ENCODE results near the gene GBP7.

GBP7 gene

DNA sequence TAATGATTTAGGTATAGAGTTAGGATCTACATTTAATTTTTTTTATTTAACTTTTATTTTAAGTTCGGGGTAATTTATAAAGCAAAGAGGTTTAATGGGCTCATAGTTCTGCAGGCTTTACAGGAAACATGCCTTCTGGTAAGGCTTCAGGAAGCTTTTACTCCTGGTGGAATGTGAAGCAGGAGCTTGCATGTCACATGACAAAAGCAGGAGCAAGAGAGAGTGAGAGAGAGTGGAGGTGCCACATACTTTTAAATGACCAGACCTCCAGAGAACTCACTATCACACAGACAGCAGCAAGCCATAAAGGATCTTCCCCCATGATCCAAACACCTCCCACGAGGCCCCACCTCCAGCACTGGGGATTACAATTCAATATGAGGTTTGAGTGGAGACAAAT, 32.3 kb downstream of the GBP7 start:
- no peaks in the 10 kb centered on the region for H3K36me3 ChIP-seq (ENCODE audit: insufficient read depth, low read length)
- ATAC-seq (ENCODE audit: insufficient read depth, low read depth): no peak
- no peaks in the 10 kb centered on the region for H4K20me1 ChIP-seq (ENCODE audit: insufficient read depth, low read length)
- no peaks in the 10 kb centered on the region for H3K27me3 ChIP-seq (ENCODE audit: insufficient read depth, low read length, poor library complexity)
- no peaks in the 10 kb centered on the region for H3K9me3 ChIP-seq (ENCODE audit: insufficient read depth, low read length, severe bottlenecking)
- no peak overlapping the region for H3K27ac ChIP-seq (ENCODE audit: low read length)
- TF ChIP-seq EZH2 (IDR thresholded peaks at IDR 0.05; ENCODE audit: borderline replicate concordance, low read depth, low read length, severe bottlenecking): no peak
- TF ChIP-seq, protein P1, sequence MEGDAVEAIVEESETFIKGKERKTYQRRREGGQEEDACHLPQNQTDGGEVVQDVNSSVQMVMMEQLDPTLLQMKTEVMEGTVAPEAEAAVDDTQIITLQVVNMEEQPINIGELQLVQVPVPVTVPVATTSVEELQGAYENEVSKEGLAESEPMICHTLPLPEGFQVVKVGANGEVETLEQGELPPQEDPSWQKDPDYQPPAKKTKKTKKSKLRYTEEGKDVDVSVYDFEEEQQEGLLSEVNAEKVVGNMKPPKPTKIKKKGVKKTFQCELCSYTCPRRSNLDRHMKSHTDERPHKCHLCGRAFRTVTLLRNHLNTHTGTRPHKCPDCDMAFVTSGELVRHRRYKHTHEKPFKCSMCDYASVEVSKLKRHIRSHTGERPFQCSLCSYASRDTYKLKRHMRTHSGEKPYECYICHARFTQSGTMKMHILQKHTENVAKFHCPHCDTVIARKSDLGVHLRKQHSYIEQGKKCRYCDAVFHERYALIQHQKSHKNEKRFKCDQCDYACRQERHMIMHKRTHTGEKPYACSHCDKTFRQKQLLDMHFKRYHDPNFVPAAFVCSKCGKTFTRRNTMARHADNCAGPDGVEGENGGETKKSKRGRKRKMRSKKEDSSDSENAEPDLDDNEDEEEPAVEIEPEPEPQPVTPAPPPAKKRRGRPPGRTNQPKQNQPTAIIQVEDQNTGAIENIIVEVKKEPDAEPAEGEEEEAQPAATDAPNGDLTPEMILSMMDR (IDR thresholded peaks at IDR 0.05; ENCODE audit: borderline replicate concordance, extremely low read depth, low read length, poor library complexity, severe bottlenecking): no peak
- no peak overlapping the region for H3K9ac ChIP-seq (ENCODE audit: low read depth, low read length)
- peaks cover 5% of the 10 kb centered on the region for H3K4me1 ChIP-seq (ENCODE audit: insufficient read depth, low read length)
- DNase-seq: no peak
- H3K4me3 ChIP-seq (ENCODE audit: low read depth in 1 of 2, low read length in 2 of 2): no peak overlapping the region
- H3K4me2 ChIP-seq (ENCODE audit: insufficient read depth, low read length): no peak overlapping the region
- no peak overlapping the region for H2AFZ ChIP-seq (ENCODE audit: low read depth, low read length)
- no peaks in the 10 kb centered on the region for H3K79me2 ChIP-seq (ENCODE audit: insufficient read depth, low read length)

DNA sequence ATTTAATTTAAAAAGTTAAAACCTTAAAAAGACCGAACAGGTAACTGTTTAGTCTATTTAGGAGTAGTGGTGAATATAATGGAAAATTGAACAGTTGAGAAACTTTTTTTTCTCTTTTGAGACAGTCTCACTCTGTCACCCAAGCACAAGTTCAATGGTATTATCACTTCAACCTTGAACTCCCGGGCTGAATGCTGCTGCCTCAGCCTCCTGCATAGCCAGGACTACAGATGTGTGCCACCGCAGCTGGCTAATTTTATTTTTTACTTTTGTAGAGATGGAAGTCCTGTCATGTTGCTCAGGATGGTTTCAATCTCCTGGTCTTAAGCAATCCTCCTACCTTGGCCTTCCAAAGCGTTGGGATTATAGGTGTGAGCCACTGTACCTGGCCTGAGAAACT, 33.6 kb downstream of the GBP7 start:
- H3K27me3 ChIP-seq (ENCODE audit: insufficient read depth, low read length, poor library complexity): no peaks in the 10 kb centered on the region
- DNase-seq (no peak), ATAC-seq (ENCODE audit: insufficient read depth, low read depth) (no peak)
- no peak overlapping the region for H3K9ac ChIP-seq (ENCODE audit: low read depth, low read length)
- H3K79me2 ChIP-seq (ENCODE audit: insufficient read depth, low read length): no peaks in the 10 kb centered on the region
- no peak overlapping the region for H3K4me3 ChIP-seq (ENCODE audit: low read depth in 1 of 2, low read length in 2 of 2)
- peaks cover 2% of the 10 kb centered on the region for H3K9me3 ChIP-seq (ENCODE audit: insufficient read depth, low read length, severe bottlenecking)
- TF ChIP-seq EZH2 (IDR thresholded peaks at IDR 0.05; ENCODE audit: borderline replicate concordance, low read depth, low read length, severe bottlenecking): no peak
- TF ChIP-seq, protein P1 (IDR thresholded peaks at IDR 0.05; ENCODE audit: borderline replicate concordance, extremely low read depth, low read length, poor library complexity, severe bottlenecking): no peak
- no peaks in the 10 kb centered on the region for H3K36me3 ChIP-seq (ENCODE audit: insufficient read depth, low read length)
- H3K4me1 ChIP-seq (ENCODE audit: insufficient read depth, low read length): peaks cover 5% of the 10 kb centered on the region
- no peak overlapping the region for H3K4me2 ChIP-seq (ENCODE audit: insufficient read depth, low read length)
- H3K27ac ChIP-seq (ENCODE audit: low read length): no peak overlapping the region
- no peak overlapping the region for H2AFZ ChIP-seq (ENCODE audit: low read depth, low read length)
- H4K20me1 ChIP-seq (ENCODE audit: insufficient read depth, low read length): no peaks in the 10 kb centered on the region

DNA sequence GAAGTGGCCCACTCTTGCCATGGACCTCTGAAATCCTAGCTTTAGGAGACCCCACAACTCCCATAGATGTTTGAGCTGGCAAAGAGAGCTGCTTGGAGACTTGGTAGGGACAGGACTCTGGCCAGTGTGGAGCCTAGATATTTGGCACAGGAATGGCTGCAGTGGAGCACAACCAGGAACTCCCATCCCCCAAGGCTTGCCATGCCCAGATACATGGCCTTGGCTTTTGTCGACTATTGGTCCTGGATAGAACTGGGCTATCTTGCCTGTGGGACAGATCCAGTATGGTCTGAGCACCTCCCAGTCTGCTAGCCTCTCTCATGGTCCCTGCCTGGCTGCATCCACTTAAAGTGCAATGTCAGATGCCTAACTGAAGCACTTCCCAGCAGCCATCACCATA, 42.1 kb downstream of the GBP7 start:
- Histone ChIP-seq H3K9me3 (ENCODE audit: insufficient read depth, low read length, severe bottlenecking) (peaks cover 2% of the 10 kb centered on the region), H3K4me2 (ENCODE audit: insufficient read depth, low read length) (no peak overlapping the region), H3K36me3 (ENCODE audit: insufficient read depth, low read length) (no peaks in the 10 kb centered on the region), H3K9ac (ENCODE audit: low read depth, low read length) (no peak overlapping the region), H3K27me3 (ENCODE audit: insufficient read depth, low read length, poor library complexity) (no peaks in the 10 kb centered on the region), H3K4me3 (ENCODE audit: low read depth in 1 of 2, low read length in 2 of 2) (no peak overlapping the region), H3K79me2 (ENCODE audit: insufficient read depth, low read length) (no peaks in the 10 kb centered on the region), H3K4me1 (ENCODE audit: insufficient read depth, low read length) (peaks cover 12% of the 10 kb centered on the region), H4K20me1 (ENCODE audit: insufficient read depth, low read length) (no peaks in the 10 kb centered on the region), H3K27ac (ENCODE audit: low read length) (no peak overlapping the region), H2AFZ (ENCODE audit: low read depth, low read length) (no peak overlapping the region)
- DNase-seq: no peak
- ATAC-seq (ENCODE audit: insufficient read depth, low read depth): no peak
- no peak for TF ChIP-seq EZH2 (IDR thresholded peaks at IDR 0.05; ENCODE audit: borderline replicate concordance, low read depth, low read length, severe bottlenecking)
- TF ChIP-seq, protein P1 (IDR thresholded peaks at IDR 0.05; ENCODE audit: borderline replicate concordance, extremely low read depth, low read length, poor library complexity, severe bottlenecking): no peak

DNA sequence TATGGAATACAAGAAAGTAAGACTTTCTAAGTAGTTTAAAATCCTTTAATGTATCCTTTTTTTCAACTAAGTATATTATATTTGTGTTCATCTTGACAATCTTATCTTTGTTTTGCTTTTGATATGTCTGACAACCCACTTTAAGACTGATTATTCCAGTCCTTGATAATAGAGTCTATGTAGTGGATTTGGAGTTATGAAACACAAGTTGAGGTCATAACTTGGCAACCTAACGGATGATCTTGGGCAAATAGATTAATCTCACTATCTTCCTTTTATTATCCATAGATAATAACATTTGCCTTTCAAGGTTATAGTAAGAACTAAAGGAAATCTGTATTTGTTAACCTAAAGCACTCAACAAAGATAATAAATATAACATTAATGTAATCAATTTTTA, 45.1 kb downstream of the GBP7 start:
- no peak overlapping the region for H3K9ac ChIP-seq (ENCODE audit: low read depth, low read length)
- no peaks in the 10 kb centered on the region for H3K27me3 ChIP-seq (ENCODE audit: insufficient read depth, low read length, poor library complexity)
- H3K79me2 ChIP-seq (ENCODE audit: insufficient read depth, low read length): no peaks in the 10 kb centered on the region
- no peak overlapping the region for H3K4me3 ChIP-seq (ENCODE audit: low read depth in 1 of 2, low read length in 2 of 2)
- DNase-seq (no peak), ATAC-seq (ENCODE audit: insufficient read depth, low read depth) (no peak)
- TF ChIP-seq EZH2 (IDR thresholded peaks at IDR 0.05; ENCODE audit: borderline replicate concordance, low read depth, low read length, severe bottlenecking): no peak
- TF ChIP-seq, protein P1 (IDR thresholded peaks at IDR 0.05; ENCODE audit: borderline replicate concordance, extremely low read depth, low read length, poor library complexity, severe bottlenecking): no peak
- no peaks in the 10 kb centered on the region for H3K36me3 ChIP-seq (ENCODE audit: insufficient read depth, low read length)
- H3K4me2 ChIP-seq (ENCODE audit: insufficient read depth, low read length): no peak overlapping the region
- H2AFZ ChIP-seq (ENCODE audit: low read depth, low read length): no peak overlapping the region
- H3K9me3 ChIP-seq (ENCODE audit: insufficient read depth, low read length, severe bottlenecking): no peaks in the 10 kb centered on the region
- no peaks in the 10 kb centered on the region for H4K20me1 ChIP-seq (ENCODE audit: insufficient read depth, low read length)
- no peak overlapping the region for H3K27ac ChIP-seq (ENCODE audit: low read length)
- peaks cover 42% of the 10 kb centered on the region for H3K4me1 ChIP-seq (ENCODE audit: insufficient read depth, low read length)

Data from DND-41 (cell line).